ENCODE measurements around the gene RNF212. TPM values are rescaled to one million over a fixed set of nuclear protein-coding genes. Genes with fewer than 3 reads are reported as not detected.

Gene RNF212
- total RNA-seq, 2 donors from 2014 or later: 2.1 to 2.6 TPM

DNA sequence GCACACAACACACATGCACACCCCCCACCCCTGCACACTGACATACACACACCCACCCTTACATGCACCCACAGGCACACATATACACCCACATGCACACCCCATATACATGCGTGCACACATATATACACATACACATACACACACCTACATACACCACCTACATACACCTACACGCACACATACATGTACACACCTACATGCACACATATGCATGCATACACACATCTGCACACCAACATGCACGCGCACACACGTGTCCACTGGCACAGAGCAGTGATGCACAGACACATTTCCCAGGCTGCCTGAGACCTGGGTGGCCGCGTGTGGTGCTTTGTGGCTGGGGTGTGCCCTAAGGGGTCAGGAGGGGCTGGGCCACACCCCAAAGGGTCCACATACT, 70.2 kb downstream of the RNF212 start:
- Mint-ChIP-seq H3K27ac (no peak overlapping the region), H3K4me1 (peaks cover 9% of the 10 kb centered on the region), H3K4me3 (no peak overlapping the region), H3K36me3 (ENCODE audit: low read depth) (no peaks in the 10 kb centered on the region), H3K27me3 (peaks cover 22% of the 10 kb centered on the region)
- ATAC-seq (no peak), DNase-seq (no peak)
- no peaks in the 10 kb centered on the region for H3K9me3 ChIP-seq (ENCODE audit: control insufficient read depth, low read length, poor library complexity, severe bottlenecking)

DNA sequence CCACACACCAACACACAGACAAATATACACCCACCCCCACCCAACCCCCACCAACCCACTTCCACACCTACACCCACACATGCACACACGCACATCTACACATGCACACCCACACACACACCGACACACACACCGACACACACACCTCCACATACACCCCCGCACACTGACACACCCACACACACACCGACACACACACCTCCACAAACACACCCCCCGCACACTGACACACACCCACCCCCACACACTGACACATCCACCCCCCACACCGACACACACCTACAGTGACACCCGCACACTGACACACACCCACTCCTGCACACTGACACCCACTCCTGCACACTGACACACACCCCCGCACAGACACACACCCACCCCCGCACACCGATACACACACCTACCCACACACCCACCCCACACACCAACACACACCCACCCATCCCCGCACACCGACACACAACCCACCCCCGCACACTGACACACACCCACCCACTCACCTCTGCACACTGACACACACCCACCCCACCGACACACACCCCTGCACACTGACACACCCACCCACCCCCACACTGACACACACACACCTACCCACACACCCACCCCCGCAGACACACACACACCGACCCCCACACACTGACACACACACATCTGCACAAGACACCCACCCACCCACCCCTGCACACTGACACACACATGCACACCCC, 70.9 kb downstream of the RNF212 start:
- no peak for DNase-seq

DNA sequence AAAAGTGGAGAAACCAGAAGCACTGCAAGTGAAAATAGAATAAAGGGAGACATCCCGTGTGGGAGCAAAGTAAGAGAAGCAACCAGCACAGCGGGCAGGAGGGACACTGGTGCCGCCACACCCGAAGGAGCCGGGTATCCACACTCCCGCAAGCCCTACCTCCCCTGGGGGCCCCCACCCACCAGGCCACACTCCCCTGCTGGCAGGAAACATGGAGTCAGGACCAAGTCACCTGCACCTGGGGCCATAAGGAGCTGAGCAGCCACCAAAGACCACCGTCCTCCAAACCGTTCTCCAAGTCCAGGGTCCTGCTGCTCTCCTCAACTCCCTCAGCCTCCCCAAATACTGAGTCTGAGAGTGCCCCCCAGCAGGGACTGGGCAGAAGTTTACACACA, 71.4 kb downstream of the RNF212 start:
- no peak for ATAC-seq
- no peak for DNase-seq
- no peak overlapping the region for H3K27ac Mint-ChIP-seq
- no peaks in the 10 kb centered on the region for H3K36me3 Mint-ChIP-seq (ENCODE audit: low read depth)
- peaks cover 13% of the 10 kb centered on the region for H3K27me3 Mint-ChIP-seq
- H3K4me3 Mint-ChIP-seq: no peak overlapping the region
- H3K9me3 ChIP-seq (ENCODE audit: control insufficient read depth, low read length, poor library complexity, severe bottlenecking): no peaks in the 10 kb centered on the region
- H3K4me1 Mint-ChIP-seq: peaks cover 6% of the 10 kb centered on the region

More for the DNA sequence above, 70.9 kb downstream of the RNF212 start:
- ATAC-seq: no peak
- no peaks in the 10 kb centered on the region for H3K9me3 ChIP-seq (ENCODE audit: control insufficient read depth, low read length, poor library complexity, severe bottlenecking)
- H3K36me3 Mint-ChIP-seq (ENCODE audit: low read depth): no peaks in the 10 kb centered on the region
- no peak overlapping the region for H3K27ac Mint-ChIP-seq
- H3K27me3 Mint-ChIP-seq: peaks cover 17% of the 10 kb centered on the region
- no peak overlapping the region for H3K4me3 Mint-ChIP-seq
- peaks cover 6% of the 10 kb centered on the region for H3K4me1 Mint-ChIP-seq

DNA sequence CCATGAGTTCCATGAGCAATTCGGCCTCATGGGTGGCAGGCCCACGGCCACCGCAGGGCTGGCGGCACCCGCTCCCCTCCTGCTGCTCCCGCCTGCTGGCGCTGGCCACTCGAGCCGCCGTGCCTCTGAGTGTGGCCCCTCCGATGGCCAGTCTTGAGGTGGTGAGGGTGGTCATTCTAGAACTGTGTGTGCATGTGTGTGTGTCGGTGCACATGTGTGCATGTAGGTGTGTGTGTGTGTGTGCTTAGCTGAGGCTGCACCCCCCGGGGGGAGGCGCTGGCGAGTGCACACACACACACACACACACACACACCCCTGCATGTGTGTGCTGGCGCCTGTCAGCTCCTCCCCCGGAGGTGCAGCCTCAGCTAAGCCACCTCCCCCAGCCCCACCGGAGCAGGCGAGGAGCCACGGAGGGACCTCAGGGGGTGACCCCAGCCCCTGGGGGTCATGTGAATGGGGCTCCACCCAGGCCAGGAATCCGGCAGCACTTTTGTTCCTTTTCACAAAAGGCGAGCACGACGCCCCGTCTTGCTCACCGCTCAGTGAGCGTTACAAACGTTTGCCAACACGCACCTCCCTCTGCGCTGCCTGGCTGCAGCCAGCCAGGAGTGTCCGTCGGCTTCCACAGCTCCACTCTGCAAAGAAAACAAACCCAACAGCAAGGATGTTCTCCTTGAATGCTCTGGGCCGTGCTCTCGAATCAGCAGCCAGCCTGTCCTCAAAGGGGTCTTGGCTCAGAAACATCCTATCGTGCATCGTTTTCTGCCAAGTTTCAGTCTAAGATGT, 72.0 kb downstream of the RNF212 start:
- Mint-ChIP-seq H3K4me1 (peaks cover 4% of the 10 kb centered on the region), H3K4me3 (no peak overlapping the region), H3K27ac (no peak overlapping the region), H3K27me3 (peaks cover 10% of the 10 kb centered on the region), H3K36me3 (ENCODE audit: low read depth) (no peaks in the 10 kb centered on the region)
- no peak for ATAC-seq
- H3K9me3 ChIP-seq (ENCODE audit: control insufficient read depth, low read length, poor library complexity, severe bottlenecking): no peaks in the 10 kb centered on the region
- no peak for DNase-seq

DNA sequence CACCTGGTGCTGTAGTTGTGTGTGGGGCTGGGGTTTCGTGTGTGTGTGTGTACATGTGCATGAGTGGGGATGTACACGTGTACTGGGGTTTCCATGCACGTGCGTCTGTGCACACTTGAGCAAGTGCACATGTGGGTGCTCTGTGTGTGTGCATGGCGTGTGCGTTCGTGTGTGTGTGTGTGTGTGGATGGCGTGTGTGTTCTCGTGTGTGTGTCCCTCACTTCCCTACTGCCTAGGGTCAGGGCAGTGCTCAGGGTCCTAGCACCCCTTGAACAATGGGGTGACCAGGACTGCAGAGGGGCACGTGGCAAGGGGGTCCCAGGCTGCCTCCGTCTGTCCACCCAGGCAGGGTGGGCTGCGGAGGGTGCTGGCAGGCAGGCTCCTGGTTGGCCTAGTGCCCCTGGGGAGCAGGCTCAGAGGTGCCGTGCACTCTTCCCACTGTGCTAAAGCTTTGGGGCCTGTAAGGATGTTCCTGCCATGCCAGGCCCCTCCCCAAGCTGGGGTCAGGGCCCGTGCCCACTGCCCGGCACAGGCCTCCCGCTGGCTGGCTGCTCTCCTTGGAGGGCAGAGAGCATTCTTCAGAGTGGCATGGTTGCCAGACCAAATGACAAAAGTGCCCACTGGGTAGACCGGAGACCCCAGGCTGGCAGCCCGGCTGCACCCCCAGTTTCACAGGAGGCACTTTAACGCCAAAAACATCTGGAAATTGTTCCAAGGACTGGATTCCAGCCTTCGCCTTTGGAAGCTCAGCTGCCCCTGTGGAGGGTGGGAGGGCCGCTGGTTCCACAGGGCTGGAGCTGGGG, 72.8 kb downstream of the RNF212 start:
- Mint-ChIP-seq H3K27ac (no peak overlapping the region), H3K36me3 (ENCODE audit: low read depth) (no peaks in the 10 kb centered on the region), H3K4me3 (no peak overlapping the region), H3K4me1 (peaks cover 4% of the 10 kb centered on the region), H3K27me3 (peaks cover 10% of the 10 kb centered on the region)
- no peak for DNase-seq
- ATAC-seq: no peak
- no peaks in the 10 kb centered on the region for H3K9me3 ChIP-seq (ENCODE audit: control insufficient read depth, low read length, poor library complexity, severe bottlenecking)

DNA sequence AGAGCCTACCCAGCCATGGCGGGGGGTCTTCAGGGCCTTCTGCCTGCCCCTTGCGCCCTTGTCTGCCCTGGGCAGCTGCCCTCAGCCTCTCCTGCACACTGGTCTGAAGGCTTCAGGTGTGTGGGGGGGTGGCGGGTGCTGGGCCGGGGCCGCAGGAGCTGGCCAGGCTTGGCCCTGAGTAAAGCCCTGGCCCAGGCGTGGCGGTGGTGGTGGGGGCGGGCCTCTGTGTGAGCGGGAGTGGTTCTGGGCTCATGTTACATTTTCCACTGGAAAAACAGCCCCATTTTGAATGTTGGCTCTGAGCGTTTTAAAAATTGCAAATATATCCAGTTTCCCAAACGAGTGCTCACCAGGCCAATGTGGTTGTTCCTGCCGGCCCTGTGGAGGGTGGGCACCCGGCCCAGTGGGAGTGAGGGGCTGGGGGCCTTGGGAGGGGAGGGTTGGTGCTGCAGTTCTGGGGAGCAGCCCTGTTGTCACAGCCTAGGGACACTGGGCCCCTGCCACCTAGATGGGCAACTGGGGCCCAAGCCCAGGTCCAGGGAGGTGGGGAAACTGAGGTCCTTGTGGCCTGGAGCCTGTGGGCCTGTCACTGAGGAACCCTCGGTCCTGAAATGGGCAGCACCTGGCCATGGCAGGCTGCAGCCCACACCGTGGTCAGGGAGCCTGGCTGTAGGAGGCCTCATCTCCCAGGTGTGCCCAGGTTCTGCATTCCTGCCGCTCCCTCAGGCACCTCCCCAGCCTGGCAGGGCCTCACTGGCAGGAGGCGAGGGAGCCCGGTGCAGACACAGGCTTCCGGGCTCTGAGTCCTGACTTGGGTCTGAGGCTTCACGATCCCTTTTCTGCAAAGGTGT, 73.6 kb downstream of the RNF212 start:
- H3K27me3 Mint-ChIP-seq: peaks cover 2% of the 10 kb centered on the region
- peaks cover 4% of the 10 kb centered on the region for H3K4me1 Mint-ChIP-seq
- H3K27ac Mint-ChIP-seq: no peak overlapping the region
- H3K36me3 Mint-ChIP-seq (ENCODE audit: low read depth): no peaks in the 10 kb centered on the region
- DNase-seq (no peak), ATAC-seq (no peak)
- no peak overlapping the region for H3K4me3 Mint-ChIP-seq
- H3K9me3 ChIP-seq (ENCODE audit: control insufficient read depth, low read length, poor library complexity, severe bottlenecking): no peaks in the 10 kb centered on the region

DNA sequence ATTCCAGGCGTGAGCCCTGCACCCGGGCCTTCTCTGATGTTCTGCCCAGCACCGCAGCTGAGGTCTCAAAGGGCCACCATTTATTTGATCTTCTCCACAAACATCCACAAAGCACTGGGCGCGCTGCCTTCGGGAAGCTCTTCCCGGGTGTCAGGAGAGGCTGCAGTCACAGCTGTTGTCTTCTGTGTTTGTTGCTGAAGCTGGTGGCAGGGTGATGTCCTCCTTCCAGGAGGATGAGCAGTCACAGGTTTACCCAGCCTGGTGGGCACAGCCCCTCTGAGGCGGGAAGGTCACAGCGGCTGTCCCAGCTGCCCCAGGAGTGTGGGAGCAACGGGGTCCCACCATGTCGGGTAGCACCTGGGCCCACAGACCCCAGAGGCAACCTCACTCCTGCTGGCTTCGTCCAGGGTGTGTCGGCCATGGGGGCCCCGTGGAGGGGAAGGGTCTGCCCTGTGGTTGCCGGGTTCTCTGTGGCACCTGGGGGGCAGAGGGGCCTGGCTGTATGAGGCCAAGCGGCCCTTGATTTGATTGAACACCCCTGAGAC, 74.3 kb downstream of the RNF212 start:
- no peak for DNase-seq
- Mint-ChIP-seq H3K36me3 (ENCODE audit: low read depth) (no peaks in the 10 kb centered on the region), H3K4me3 (no peak overlapping the region), H3K27me3 (no peaks in the 10 kb centered on the region), H3K4me1 (peaks cover 4% of the 10 kb centered on the region), H3K27ac (no peak overlapping the region)
- no peaks in the 10 kb centered on the region for H3K9me3 ChIP-seq (ENCODE audit: control insufficient read depth, low read length, poor library complexity, severe bottlenecking)
- no peak for ATAC-seq

DNA sequence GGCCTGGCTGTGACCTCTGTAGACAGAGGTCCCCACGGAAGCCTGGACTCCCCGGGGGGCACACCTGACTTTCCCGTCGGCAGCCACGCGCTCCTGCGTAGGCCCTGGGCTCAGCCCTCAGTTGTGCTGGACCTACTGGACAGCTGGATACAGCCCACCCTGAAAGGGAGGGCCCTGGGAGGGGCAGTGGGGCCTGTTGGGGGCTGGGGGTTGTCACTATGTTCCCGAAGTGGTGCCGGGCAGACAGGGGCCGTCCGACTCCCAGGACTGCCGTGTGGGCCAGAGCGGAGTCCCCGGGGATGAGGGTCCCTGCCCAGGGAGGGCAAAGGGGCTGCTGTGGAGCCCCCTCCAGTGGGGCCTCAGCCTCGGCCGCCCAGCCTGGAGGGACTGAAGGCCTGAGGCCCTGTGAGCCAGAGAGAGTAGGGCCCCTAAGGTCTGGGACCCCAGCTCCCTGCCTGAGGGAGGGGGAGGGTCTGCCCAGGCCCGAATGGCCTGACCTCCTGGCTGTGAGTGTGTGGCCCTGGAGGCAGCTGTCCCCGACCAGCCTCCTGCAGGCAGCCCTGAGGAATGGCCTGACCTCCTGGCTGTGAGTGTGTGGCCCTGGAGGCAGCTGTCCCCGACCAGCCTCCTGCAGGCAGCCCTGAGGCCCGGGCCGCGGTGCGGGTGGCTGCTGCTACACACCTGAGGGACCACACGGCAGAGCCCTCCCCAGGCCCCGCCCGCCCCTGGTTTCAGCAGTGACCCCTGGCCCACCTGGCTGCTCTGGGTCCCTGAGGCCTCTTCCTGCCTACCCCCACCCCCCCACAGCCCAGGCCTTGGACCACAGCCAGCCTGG, 76.2 kb downstream of the RNF212 start:
- H3K27ac Mint-ChIP-seq: no peak overlapping the region
- no peaks in the 10 kb centered on the region for H3K36me3 Mint-ChIP-seq (ENCODE audit: low read depth)
- H3K4me1 Mint-ChIP-seq: no peaks in the 10 kb centered on the region
- H3K27me3 Mint-ChIP-seq: no peaks in the 10 kb centered on the region
- DNase-seq (no peak), ATAC-seq (no peak)
- no peaks in the 10 kb centered on the region for H3K9me3 ChIP-seq (ENCODE audit: control insufficient read depth, low read length, poor library complexity, severe bottlenecking)
- no peak overlapping the region for H3K4me3 Mint-ChIP-seq

DNA sequence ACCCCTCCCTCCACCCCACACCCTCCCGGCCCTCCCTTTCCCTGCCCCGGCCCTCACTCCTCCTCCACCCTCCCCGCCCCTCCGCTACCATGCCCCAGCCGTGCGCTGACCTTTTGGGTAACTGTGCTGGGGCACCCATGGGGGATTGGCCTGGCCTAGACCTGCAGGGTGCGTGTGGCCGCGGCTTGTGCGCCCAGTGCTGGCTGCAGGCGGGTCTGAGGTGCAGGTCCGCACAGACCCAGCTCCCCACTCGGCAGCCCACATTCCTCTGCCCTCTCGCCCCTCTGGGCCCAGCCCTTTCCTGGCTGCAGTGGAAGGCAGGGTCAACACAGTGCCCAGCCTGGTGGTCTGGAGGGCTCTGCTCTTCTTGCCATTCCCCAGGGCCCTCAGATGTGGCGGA, 77.3 kb downstream of the RNF212 start:
- Mint-ChIP-seq H3K4me1 (no peaks in the 10 kb centered on the region), H3K4me3 (no peak overlapping the region), H3K27ac (no peak overlapping the region), H3K36me3 (ENCODE audit: low read depth) (no peaks in the 10 kb centered on the region), H3K27me3 (no peaks in the 10 kb centered on the region)
- no peak for DNase-seq
- H3K9me3 ChIP-seq (ENCODE audit: control insufficient read depth, low read length, poor library complexity, severe bottlenecking): no peaks in the 10 kb centered on the region
- no peak for ATAC-seq

DNA sequence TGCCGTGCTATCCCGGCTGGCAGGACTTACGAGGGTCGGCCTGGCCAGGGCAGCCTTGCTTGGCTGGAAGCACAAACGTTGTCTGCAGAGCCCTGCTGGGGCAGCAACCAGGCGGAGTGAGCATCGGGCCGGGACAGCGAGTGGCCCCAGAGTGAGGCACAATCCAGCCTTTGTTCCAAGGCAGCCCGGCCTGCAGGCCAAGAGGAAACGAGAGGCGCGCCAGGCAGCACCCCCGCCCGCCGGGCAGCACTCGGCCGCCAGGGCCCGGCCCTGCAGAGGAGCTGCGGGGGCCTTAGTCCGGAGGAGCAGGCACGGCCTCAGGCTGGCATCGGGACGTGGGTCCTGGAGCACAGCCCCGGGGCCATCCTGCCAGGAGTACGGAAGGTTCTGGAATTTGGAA, 77.9 kb downstream of the RNF212 start:
- H3K9me3 ChIP-seq (ENCODE audit: control insufficient read depth, low read length, poor library complexity, severe bottlenecking): no peaks in the 10 kb centered on the region
- Mint-ChIP-seq H3K4me3 (no peak overlapping the region), H3K27me3 (no peaks in the 10 kb centered on the region), H3K4me1 (no peaks in the 10 kb centered on the region), H3K36me3 (ENCODE audit: low read depth) (no peaks in the 10 kb centered on the region), H3K27ac (no peak overlapping the region)
- no peak for DNase-seq
- no peak for ATAC-seq

DNA sequence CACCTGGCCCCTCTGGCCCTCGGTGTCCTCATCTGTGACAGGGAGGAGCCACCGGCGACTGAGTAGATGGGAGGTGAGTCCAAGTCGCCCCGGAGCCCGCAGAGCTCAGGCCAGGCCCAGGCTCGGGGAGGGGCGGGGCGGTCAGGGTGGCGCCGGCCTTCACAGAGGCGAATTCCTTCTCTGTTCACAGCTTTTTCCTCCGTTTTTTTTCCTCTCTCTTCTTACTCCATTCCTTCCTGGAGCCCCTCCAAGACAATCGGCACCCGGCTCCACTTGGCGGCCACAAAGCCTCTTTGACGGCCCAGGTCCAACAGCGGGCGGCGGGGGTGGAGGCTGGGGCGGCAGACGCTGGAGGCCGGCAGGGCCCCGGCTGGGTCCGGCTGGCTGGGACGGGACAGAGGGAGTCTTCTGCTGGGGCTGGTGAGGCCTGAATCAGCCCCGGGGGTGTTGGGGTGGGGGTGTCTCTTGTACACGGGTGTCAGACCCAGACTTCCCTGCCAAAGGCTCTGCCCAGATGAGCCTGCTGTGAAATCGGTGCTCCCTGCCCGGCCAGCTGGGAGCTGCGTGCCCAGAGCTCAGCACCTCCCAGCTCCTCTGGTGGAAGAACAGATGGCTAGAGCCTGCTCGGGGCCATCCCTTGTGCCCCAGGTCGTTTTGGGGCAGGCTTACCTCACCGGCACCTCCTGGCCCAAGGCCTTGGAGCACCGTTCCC, 79.4 kb downstream of the RNF212 start:
- no peaks in the 10 kb centered on the region for H3K27me3 Mint-ChIP-seq
- H3K27ac Mint-ChIP-seq: no peak overlapping the region
- no peaks in the 10 kb centered on the region for H3K9me3 ChIP-seq (ENCODE audit: control insufficient read depth, low read length, poor library complexity, severe bottlenecking)
- H3K36me3 Mint-ChIP-seq (ENCODE audit: low read depth): no peaks in the 10 kb centered on the region
- H3K4me1 Mint-ChIP-seq: no peaks in the 10 kb centered on the region
- no peak for DNase-seq
- no peak overlapping the region for H3K4me3 Mint-ChIP-seq
- ATAC-seq: no peak
